H1 (cell line): ENCODE data around the gene GNS. TPM values are rescaled to one million over a fixed set of nuclear protein-coding genes. Genes with fewer than 3 reads are reported as not detected.

Experiments
- CTCF ChIA-PET: fragments of 300-600 bp; sonication (Branson Sonifier 250); formaldehyde crosslinking; loops from one replicate; lab custom pipeline; 2021; ENCODE audit not compliant: partially characterized antibody; lab: Charles Lee
- POLR2A ChIA-PET: fragments of 300-600 bp; sonication (Branson Sonifier 250); formaldehyde crosslinking; loops from one replicate; lab custom pipeline; 2021; ENCODE audit warnings: inconsistent platforms; ENCODE audit not compliant: partially characterized antibody; lab: Charles Lee
- DNase-seq, 2 experiments: peaks; one replicate each; pipeline versions ENCODE4 v3.0.0 to v3.0.0-alpha.2; 2010 to 2022; ENCODE audit warnings: low spot score in 2 of 2, low read depth in 1 of 2, mixed read lengths in 1 of 2
- FAIRE-seq: peaks from 2 replicates; lab custom pipeline; 2011; peaks lifted over from hg19 to GRCh38; lab: Jason Lieb, UNC
- H2AFZ ChIP-seq: 2 replicates; pipeline ENCODE4 v1.8.1; 2012; ENCODE audit warnings: low read length, inconsistent platforms
- H2AK5ac ChIP-seq: 2 replicates; pipeline ENCODE4 v1.6.1; 2013; ENCODE audit warnings: low read depth, low read length
- H2BK120ac ChIP-seq: replicated peaks from 2 replicates; pipeline ENCODE3; 2013; ENCODE audit warnings: low read depth, low read length, inconsistent platforms
- H2BK12ac ChIP-seq: 2 replicates; pipeline ENCODE4 v1.6.1; 2013; ENCODE audit warnings: low read depth, low read length
- H2BK15ac ChIP-seq: 2 replicates; pipeline ENCODE4 v1.6.1; 2013; ENCODE audit warnings: low read length
- H2BK20ac ChIP-seq: 2 replicates; pipeline ENCODE4 v1.6.1; 2013; ENCODE audit warnings: low read length
- H2BK5ac ChIP-seq: 2 replicates; pipeline ENCODE4 v1.6.1; 2013; ENCODE audit warnings: low read depth, low read length
- H3K14ac ChIP-seq: 2 replicates; pipeline ENCODE4 v1.6.1; 2013; ENCODE audit warnings: inconsistent platforms; ENCODE audit not compliant: insufficient read length
- H3K18ac ChIP-seq: 2 replicates; pipeline ENCODE4 v1.6.1; 2013; ENCODE audit warnings: low read length; ENCODE audit errors: extremely low read depth
- H3K23ac ChIP-seq: 2 replicates; pipeline ENCODE4 v1.6.1; 2013; ENCODE audit warnings: inconsistent platforms; ENCODE audit not compliant: insufficient read length
- H3K23me2 ChIP-seq: 2 replicates; pipeline ENCODE4 v1.6.1; 2013; ENCODE audit warnings: low read depth, low read length
- H3K27ac ChIP-seq: 2 replicates; pipeline ENCODE4 v1.6.1; 2011; ENCODE audit warnings: low read depth, low read length, inconsistent platforms
- H3K27me3 ChIP-seq, 4 experiments: replicated peaks in 1 of 4; 1 replicate in 1 of 4; 2 replicates in 3 of 4; pipeline versions ENCODE4 v1.6.1 to v1.8.1; 2011 to 2013; ENCODE audit warnings: low read length in 3 of 4, mild to moderate bottlenecking in 3 of 4, inconsistent platforms in 2 of 4, mixed read lengths in 2 of 4, moderate library complexity in 1 of 4; ENCODE audit not compliant: control insufficient read depth in 3 of 4, insufficient read depth in 3 of 4; ENCODE audit errors: extremely low read depth in 1 of 4
- H3K36me3 ChIP-seq, 4 experiments: 2 replicates each; pipeline versions ENCODE4 v1.6.1 to v1.8.1; 2011 to 2013; ENCODE audit warnings: mild to moderate bottlenecking in 4 of 4, low read length in 3 of 4, moderate library complexity in 2 of 4, control low read depth in 1 of 4, inconsistent platforms in 1 of 4; ENCODE audit not compliant: insufficient read depth in 4 of 4, control insufficient read depth in 2 of 4
- H3K4ac ChIP-seq: replicated peaks from 2 replicates; pipeline ENCODE3; 2013; ENCODE audit warnings: low read length, low read depth, mixed read lengths, inconsistent platforms; ENCODE audit not compliant: insufficient read length
- H3K4me1 ChIP-seq, 4 experiments: replicated peaks in 1 of 4; 1 replicate in 1 of 4; 2 replicates in 3 of 4; pipeline versions ENCODE4 v1.6.1 to v1.8.1; 2011 to 2013; ENCODE audit warnings: low read length in 3 of 4, inconsistent platforms in 2 of 4, mixed read lengths in 1 of 4; ENCODE audit not compliant: insufficient read depth in 4 of 4, control insufficient read depth in 3 of 4
- H3K4me2 ChIP-seq, 2 experiments: 2 replicates each; pipeline versions ENCODE4 v1.6.1 to v1.8.1; 2011 to 2013; ENCODE audit warnings: low read depth in 2 of 2, low read length in 2 of 2, control low read depth in 1 of 2, inconsistent platforms in 1 of 2, mild to moderate bottlenecking in 1 of 2; ENCODE audit not compliant: insufficient read depth in 1 of 2
- H3K4me3 ChIP-seq, 4 experiments: fragments of 200-600, 300-600 bp in 1 of 4; sonication (generic), shearing (Covaris generic), sonication (Bioruptor Twin) in 1 of 4; 2 replicates each; pipeline versions ENCODE4 v1.5.1 to v1.8.1; 2011 to 2016; ENCODE audit warnings: low read length in 4 of 4, low read depth in 3 of 4, control low read depth in 2 of 4, inconsistent platforms in 2 of 4, mild to moderate bottlenecking in 2 of 4, mixed read lengths in 1 of 4, moderate library complexity in 1 of 4; ENCODE audit not compliant: insufficient read depth in 2 of 4; ENCODE audit errors: extremely low read depth in 1 of 4
- H3K56ac ChIP-seq: replicated peaks from 2 replicates; pipeline ENCODE3; 2013; ENCODE audit warnings: low read depth, mild to moderate bottlenecking, mixed read lengths, low read length, inconsistent platforms; ENCODE audit not compliant: insufficient read length
- H3K79me1 ChIP-seq: 2 replicates; pipeline ENCODE4 v1.6.1; 2013; ENCODE audit warnings: low read depth, low read length, control low read depth
- H3K79me2 ChIP-seq, 2 experiments: 2 replicates each; pipeline versions ENCODE4 v1.6.1 to v1.8.1; 2012 to 2013; ENCODE audit warnings: low read length in 2 of 2, mild to moderate bottlenecking in 2 of 2, inconsistent platforms in 1 of 2; ENCODE audit not compliant: insufficient read depth in 2 of 2, control insufficient read depth in 1 of 2
- H3K9ac ChIP-seq, 4 experiments: replicated peaks in 1 of 4; 1 replicate in 1 of 4; 2 replicates in 3 of 4; pipeline versions ENCODE4 v1.6.1 to v1.8.1; 2011 to 2013; ENCODE audit warnings: low read depth in 3 of 4, low read length in 3 of 4, control low read depth in 2 of 4, mild to moderate bottlenecking in 2 of 4, moderate library complexity in 2 of 4, inconsistent platforms in 1 of 4; ENCODE audit errors: extremely low read depth in 1 of 4
- H3K9me3 ChIP-seq, 2 experiments: 2 replicates each; pipeline versions ENCODE4 v1.6.1 to v1.8.1; 2012 to 2013; ENCODE audit warnings: mild to moderate bottlenecking in 2 of 2, moderate library complexity in 2 of 2, control low read depth in 1 of 2, inconsistent platforms in 1 of 2, low read depth in 1 of 2, low read length in 1 of 2, mixed read lengths in 1 of 2; ENCODE audit not compliant: insufficient read depth in 2 of 2
- H4K20me1 ChIP-seq, 2 experiments: replicated peaks in 1 of 2; 2 replicates each; pipeline versions ENCODE3 to v1.8.1; 2011 to 2013; ENCODE audit warnings: inconsistent platforms in 2 of 2, low read length in 2 of 2, mild to moderate bottlenecking in 1 of 2; ENCODE audit not compliant: insufficient read depth in 2 of 2, control insufficient read depth in 1 of 2
- H4K5ac ChIP-seq: 2 replicates; pipeline ENCODE4 v1.6.1; 2013; ENCODE audit warnings: low read length, low read depth, mixed read lengths, inconsistent platforms; ENCODE audit not compliant: insufficient read length
- H4K8ac ChIP-seq: 2 replicates; pipeline ENCODE4 v1.8.0; 2013; ENCODE audit warnings: mild to moderate bottlenecking, moderate library complexity, low read length, inconsistent platforms; ENCODE audit not compliant: insufficient read depth; ENCODE audit errors: extremely low read depth
- H4K91ac ChIP-seq: replicated peaks from 2 replicates; pipeline ENCODE3; 2013; ENCODE audit warnings: low read length, mixed read lengths, inconsistent platforms; ENCODE audit not compliant: insufficient read length
- GABPA ChIP-seq: IDR thresholded peaks from 2 replicates; pipeline ENCODE4 v1.6.1; 2011; ENCODE audit warnings: mild to moderate bottlenecking, low read length, moderate library complexity, borderline replicate concordance; ENCODE audit not compliant: insufficient read depth
- NRF1 ChIP-seq: IDR thresholded peaks from 2 replicates; pipeline ENCODE4 v1.6.1; 2011; ENCODE audit warnings: mild to moderate bottlenecking, low read depth, low read length, improper control_type of control experiment
- PHF8 ChIP-seq: fragments of 200-600 bp; sonication (generic); conservative IDR thresholded peaks from 2 replicates; pipeline ENCODE4 v1.7.1; 2012; ENCODE audit warnings: low read depth, mild to moderate bottlenecking, inconsistent platforms, low read length, moderate library complexity
- RBBP5 ChIP-seq: IDR thresholded peaks from 2 replicates; pipeline ENCODE4 v1.7.1; 2012; ENCODE audit warnings: low read depth, mild to moderate bottlenecking, inconsistent platforms, low read length, moderate library complexity, borderline replicate concordance
- RNF2 ChIP-seq: fragments of 200-900, 300-1000 bp; sonication (generic); IDR thresholded peaks from 2 replicates; pipeline ENCODE4 v1.7.1; 2016; ENCODE audit warnings: borderline replicate concordance, low read depth, mild to moderate bottlenecking, antibody characterized with exemption, low read length; ENCODE audit not compliant: poor library complexity, severe bottlenecking; ENCODE audit errors: missing control alignments
- SAP30 ChIP-seq: fragments of 300-600 bp; sonication (generic); IDR thresholded peaks from 2 replicates; pipeline ENCODE4 v1.7.1; 2012; ENCODE audit warnings: low read length, moderate library complexity, mild to moderate bottlenecking, inconsistent platforms; ENCODE audit not compliant: insufficient read depth, insufficient replicate concordance
- SP1 ChIP-seq: IDR thresholded peaks from 2 replicates; pipeline ENCODE4 v1.6.1; 2011; ENCODE audit warnings: low read depth, low read length
- TCF12 ChIP-seq: IDR thresholded peaks from 2 replicates; pipeline ENCODE4 v1.6.1; 2011; ENCODE audit warnings: low read depth, mild to moderate bottlenecking, low read length
- TEAD4 ChIP-seq: IDR thresholded peaks from 2 replicates; pipeline ENCODE4 v1.6.1; 2012; ENCODE audit warnings: low read depth, low read length, inconsistent platforms, mixed read lengths
- WGBS, 2 experiments: shearing (Covaris generic) in 1 of 2; methylation state at CpG; one replicate each; pipeline versions ENCODE4 v1.1.6 to v1.1.7; 2013 to 2015; ENCODE audit warnings: low lambda C conversion rate in 2 of 2, mixed read lengths in 2 of 2, inconsistent platforms in 1 of 2, low coverage in 1 of 2, missing lambda C conversion rate in 1 of 2; ENCODE audit not compliant: insufficient replicate concordance in 2 of 2, insufficient coverage in 1 of 2, insufficient read length in 1 of 2; ENCODE audit errors: extremely low coverage in 1 of 2, missing lambda C conversion rate in 1 of 2; 5-methylcytosine and 5-hydroxymethylcytosine counted together
- polyA plus RNA-seq, 7 experiments: library from polyadenylated mRNA; depleted of rRNA in 3 of 7; stranded (reverse) in 5 of 7; unstranded in 2 of 7; fragments of >200 nt in 5 of 7; fragments of 200-250 nt in 2 of 7; gene quantifications; 1 replicate in 5 of 7; 2 replicates in 1 of 7; 4 replicates in 1 of 7; pipeline versions ENCODE4 v1.2.1 to v1.2.3, GENCODE V29; 2011 to 2013; ENCODE audit warnings: missing spikeins in 2 of 7, mixed read lengths in 2 of 7
- total RNA-seq: library from RNA; stranded (reverse); fragmentation: NEBNext Ultra II Directional; extraction: Animal tissue kit (Norgen Biotek cat#: 25700); gene quantifications from 2 replicates; pipeline ENCODE4 v1.2.1, GENCODE V29; 2021

The GNS gene
- total and polyA plus RNA-seq, 2 of the 8 experiments (the other 6 are each of a cell fraction or from before 2014, with no cell fraction given): 16.0 to 28.5 TPM

DNA sequence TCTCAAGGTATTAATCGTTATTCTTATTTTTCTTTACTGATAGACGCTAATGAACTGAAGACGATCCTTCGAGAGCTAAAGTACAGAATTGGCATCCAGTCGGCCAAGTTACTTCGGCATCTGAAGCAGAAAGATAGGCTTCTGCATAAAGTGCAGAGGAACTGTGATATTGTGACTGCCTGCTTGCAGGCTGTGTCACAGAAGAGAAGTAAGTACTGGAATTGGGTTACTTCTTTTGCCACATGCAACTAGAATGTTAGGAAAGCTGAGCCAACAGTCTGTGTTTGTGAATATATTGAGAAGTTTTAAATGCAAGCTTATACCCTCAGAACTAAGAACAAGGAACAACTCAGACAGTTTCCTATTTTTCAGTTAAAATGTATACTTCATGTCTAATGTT lies 26.6 kb upstream of the GNS start:
- no peak for TF ChIP-seq SP1
- no peak for TF ChIP-seq RBBP5
- TF ChIP-seq RNF2: no peak
- no peak for TF ChIP-seq PHF8
- no peak for TF ChIP-seq SAP30
- no peak for TF ChIP-seq GABPA
- no peak for TF ChIP-seq TEAD4
- TF ChIP-seq NRF1: no peak
- TF ChIP-seq TCF12: no peak
- H3K79me1 ChIP-seq: no peaks in the 10 kb centered on the region
- H2BK120ac ChIP-seq: no peak overlapping the region
- no peak overlapping the region for H2BK5ac ChIP-seq
- peaks cover 0 to 10% (median 5%) of the 10 kb centered on the region in 4 experiments; a peak in 4 of 7 replicates for H3K4me1 ChIP-seq
- no peak overlapping the region for H4K8ac ChIP-seq
- H2AFZ ChIP-seq: no peak overlapping the region
- no peaks in the 10 kb centered on the region for H3K36me3 ChIP-seq
- H3K9me3 ChIP-seq: no peaks in the 10 kb centered on the region
- peaks cover 2 to 15% (median 11%) of the 10 kb centered on the region in 4 experiments for H3K27me3 ChIP-seq
- no peaks in the 10 kb centered on the region for H3K79me2 ChIP-seq
- no peak overlapping the region for H3K4me2 ChIP-seq
- FAIRE-seq: no peak
- no peak overlapping the region for H2BK12ac ChIP-seq
- peaks cover 8% of the 10 kb centered on the region; the same call in 1 of the 2 replicates for H3K23me2 ChIP-seq
- no peak for DNase-seq
- no peak overlapping the region for H3K23ac ChIP-seq
- no peak overlapping the region for H3K14ac ChIP-seq
- H3K27ac ChIP-seq: no peak overlapping the region
- H3K18ac ChIP-seq: no peak overlapping the region
- peaks cover 0 to 2% of the 10 kb centered on the region in 2 experiments for H4K20me1 ChIP-seq
- H4K91ac ChIP-seq: no peak overlapping the region
- ChIA-PET POLR2A (interaction anchor here (1.2 kb wide), 1 partner anchor 26 kb away, joined by 3 read pairs; the partner anchor contains the start of gene GNS), CTCF (interaction anchor here (0.8 to 2.1 kb wide), 4 partner anchors 10 to 236 kb away, joined by 3 to 10 read pairs (median 6); no protein-coding TSS in a partner anchor)
- no peak overlapping the region for H3K56ac ChIP-seq
- H2BK20ac ChIP-seq: no peak overlapping the region
- no peak overlapping the region for H2AK5ac ChIP-seq
- no peak overlapping the region for H4K5ac ChIP-seq
- H3K4me3 ChIP-seq: no peak overlapping the region
- H3K4ac ChIP-seq: no peak overlapping the region
- no peak overlapping the region for H3K9ac ChIP-seq
- WGBS, 2 experiments: 92% methylated on average over 6 of the region's 6 CpGs; no CpG with 5 or more reads in 1 of the 2 experiments
- H2BK15ac ChIP-seq: no peak overlapping the region
